Upper lobe of left lung (tissue), 4 donors: ENCODE results near the gene GUCA2A.

Source experiments
- EP300 ChIP-seq, 4 donors: sonication (generic); formaldehyde crosslinking; IDR thresholded peaks; one replicate each; pipeline ENCODE4 v1.5.1; 2017; ENCODE audit warnings: antibody characterized with exemption in 4 of 4, control low read depth in 2 of 4
- POLR2A ChIP-seq, 4 donors: fragments of 450-650 bp; IDR thresholded peaks; one replicate each; pipeline ENCODE4 v1.5.1; 2016 to 2017; ENCODE audit warnings: antibody characterized with exemption in 4 of 4, mild to moderate bottlenecking in 2 of 4
- POLR2AphosphoS5 ChIP-seq, 2 donors: sonication (generic); formaldehyde crosslinking; IDR thresholded peaks; one replicate each; pipeline ENCODE4 v1.5.1; 2017; ENCODE audit warnings: antibody characterized with exemption in 2 of 2

DNA sequence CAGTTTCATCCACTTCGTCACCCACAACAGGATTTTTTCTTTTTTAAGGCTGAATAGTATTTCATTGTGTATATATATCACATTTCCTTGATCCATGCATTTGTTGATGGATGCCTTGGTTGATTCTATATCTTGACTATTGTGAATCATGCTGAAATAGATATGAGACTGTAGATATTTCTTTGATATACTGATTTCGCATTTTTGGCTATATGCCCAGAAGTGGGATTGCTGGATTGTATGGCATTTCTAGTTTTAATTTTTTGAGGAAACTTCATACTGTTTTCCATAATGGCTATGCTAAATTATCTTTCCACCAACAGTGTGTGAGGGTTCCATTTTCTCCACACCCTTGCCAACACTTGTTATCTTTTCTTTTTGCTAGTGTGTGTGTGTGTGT, 6.4 kb downstream of the GUCA2A start:
- TF ChIP-seq POLR2AphosphoS5 (IDR thresholded peaks at IDR 0.05) (no peak), POLR2A (IDR thresholded peaks at IDR 0.05) (no peak), EP300 (IDR thresholded peaks at IDR 0.05) (no peak)
